Osteocyte (in vitro differentiated cells): Measurements from ENCODE around the gene TXNDC5. TPM values are rescaled to one million over a fixed set of nuclear protein-coding genes. Genes with fewer than 3 reads are reported as not detected.

Source experiments
- DNase-seq: peaks from one replicate; pipeline ENCODE4 v3.0.0; 2021; ENCODE audit warnings: mixed read lengths; ENCODE audit not compliant: unreplicated experiment; ENCODE audit errors: extremely low spot score
- H3K27ac Mint-ChIP-seq: one replicate; pipeline ENCODE4 v1.8.0; 2021; ENCODE audit warnings: mild to moderate bottlenecking, mixed read lengths; ENCODE audit not compliant: unreplicated experiment
- H3K27me3 Mint-ChIP-seq: one replicate; pipeline ENCODE4 v1.8.0; 2021; ENCODE audit warnings: mixed read lengths; ENCODE audit not compliant: unreplicated experiment
- H3K36me3 Mint-ChIP-seq: one replicate; pipeline ENCODE4 v1.8.0; 2021; ENCODE audit warnings: mixed read lengths; ENCODE audit not compliant: unreplicated experiment
- H3K4me1 Mint-ChIP-seq: one replicate; pipeline ENCODE4 v1.8.0; 2021; ENCODE audit warnings: mixed read lengths; ENCODE audit not compliant: unreplicated experiment
- H3K4me3 Mint-ChIP-seq: one replicate; pipeline ENCODE4 v1.8.0; 2021; ENCODE audit warnings: mild to moderate bottlenecking, moderate library complexity, mixed read lengths; ENCODE audit not compliant: unreplicated experiment
- H3K9me3 Mint-ChIP-seq: one replicate; pipeline ENCODE4 v1.8.0; 2021; ENCODE audit warnings: mixed read lengths; ENCODE audit not compliant: unreplicated experiment
- total RNA-seq: library from RNA; stranded (reverse); gene quantifications from 2 replicates; pipeline ENCODE4 v1.2.1, GENCODE V29; 2021
- TF ChIP-seq, protein P1 (sequence below): fragments of 200-600 bp; sonication (generic); IDR thresholded peaks from 2 replicates; pipeline ENCODE4 v1.5.0; 2021; ENCODE audit warnings: antibody characterized with exemption, mild to moderate bottlenecking, moderate library complexity

The TXNDC5 gene
- total RNA-seq, 1 donor from 2014 or later, result 148 TPM

DNA sequence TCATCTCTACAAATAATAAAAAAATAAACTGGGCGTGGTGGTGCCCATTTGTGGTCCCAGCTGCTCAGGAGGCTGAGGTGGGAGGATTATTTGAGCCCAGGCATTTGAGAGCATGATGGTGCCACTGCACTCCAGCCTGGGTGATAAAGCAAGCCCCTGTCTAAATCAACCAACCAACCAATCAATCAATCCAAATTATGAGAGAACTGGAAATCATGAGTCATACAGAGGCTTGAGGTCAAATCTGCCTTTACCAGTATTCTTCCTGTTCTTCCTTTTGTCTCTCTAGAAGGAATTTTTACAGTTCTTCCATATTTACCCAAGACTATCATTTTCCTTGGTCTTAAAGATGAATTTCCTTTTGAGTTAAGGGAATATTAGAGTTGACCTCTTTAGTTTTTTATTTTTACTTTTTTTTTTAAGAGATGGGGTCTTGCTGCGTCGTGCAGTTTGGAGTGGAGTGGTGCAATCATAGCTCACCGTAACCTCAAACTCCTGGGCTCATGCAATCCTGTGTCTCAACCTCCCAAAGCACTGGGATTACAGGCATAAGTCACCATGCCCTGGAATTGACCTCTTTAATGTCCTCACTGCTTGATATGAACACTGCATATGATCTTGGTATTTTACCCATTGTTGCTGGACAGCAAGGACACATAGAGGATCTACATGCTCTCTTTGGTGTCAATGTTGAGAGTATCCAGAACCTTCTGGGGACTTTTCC is 44.1 kb upstream of the TXNDC5 start:
- Mint-ChIP-seq H3K36me3 (no peaks in the 10 kb centered on the region), H3K27ac (no peak overlapping the region), H3K4me3 (no peak overlapping the region), H3K9me3 (peaks cover under 1% of the 10 kb centered on the region), H3K27me3 (no peaks in the 10 kb centered on the region), H3K4me1 (peaks cover 2% of the 10 kb centered on the region)
- TF ChIP-seq, protein P1, sequence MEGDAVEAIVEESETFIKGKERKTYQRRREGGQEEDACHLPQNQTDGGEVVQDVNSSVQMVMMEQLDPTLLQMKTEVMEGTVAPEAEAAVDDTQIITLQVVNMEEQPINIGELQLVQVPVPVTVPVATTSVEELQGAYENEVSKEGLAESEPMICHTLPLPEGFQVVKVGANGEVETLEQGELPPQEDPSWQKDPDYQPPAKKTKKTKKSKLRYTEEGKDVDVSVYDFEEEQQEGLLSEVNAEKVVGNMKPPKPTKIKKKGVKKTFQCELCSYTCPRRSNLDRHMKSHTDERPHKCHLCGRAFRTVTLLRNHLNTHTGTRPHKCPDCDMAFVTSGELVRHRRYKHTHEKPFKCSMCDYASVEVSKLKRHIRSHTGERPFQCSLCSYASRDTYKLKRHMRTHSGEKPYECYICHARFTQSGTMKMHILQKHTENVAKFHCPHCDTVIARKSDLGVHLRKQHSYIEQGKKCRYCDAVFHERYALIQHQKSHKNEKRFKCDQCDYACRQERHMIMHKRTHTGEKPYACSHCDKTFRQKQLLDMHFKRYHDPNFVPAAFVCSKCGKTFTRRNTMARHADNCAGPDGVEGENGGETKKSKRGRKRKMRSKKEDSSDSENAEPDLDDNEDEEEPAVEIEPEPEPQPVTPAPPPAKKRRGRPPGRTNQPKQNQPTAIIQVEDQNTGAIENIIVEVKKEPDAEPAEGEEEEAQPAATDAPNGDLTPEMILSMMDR, result no peak
- no peak for DNase-seq

DNA sequence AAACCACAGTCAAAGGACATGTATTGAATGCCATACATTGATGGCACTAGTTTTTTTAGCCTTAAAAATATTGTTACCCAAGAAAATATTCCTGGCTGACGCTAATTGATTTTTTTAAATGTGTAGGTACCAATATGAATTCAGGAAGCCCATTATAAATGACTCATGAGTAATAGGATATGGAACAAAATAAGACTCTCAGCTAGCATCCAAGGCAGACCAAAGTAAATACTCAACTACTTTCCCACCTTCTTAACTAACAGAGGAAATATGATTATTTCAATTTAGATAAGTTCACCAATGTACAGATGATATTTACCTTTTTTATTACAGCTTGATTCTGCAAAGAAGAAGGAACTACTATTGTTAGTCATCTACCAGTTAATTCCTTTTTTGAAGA is 43.2 kb upstream of the TXNDC5 start:
- Mint-ChIP-seq H3K27ac (no peak overlapping the region), H3K4me3 (no peak overlapping the region), H3K9me3 (peaks cover 8% of the 10 kb centered on the region), H3K4me1 (peaks cover 2% of the 10 kb centered on the region), H3K36me3 (peaks cover 2% of the 10 kb centered on the region), H3K27me3 (no peaks in the 10 kb centered on the region)
- TF ChIP-seq, protein P1, result no peak
- DNase-seq, result no peak

GRCh38 chr6:7939864-7940228 is 29.3 kb upstream of the TXNDC5 start:
- DNase-seq, result no peak
- Mint-ChIP-seq H3K36me3 (no peaks in the 10 kb centered on the region), H3K9me3 (no peaks in the 10 kb centered on the region), H3K4me3 (no peak overlapping the region), H3K27ac (no peak overlapping the region), H3K4me1 (no peaks in the 10 kb centered on the region), H3K27me3 (peaks cover 6% of the 10 kb centered on the region)
- TF ChIP-seq, protein P1, result no peak

GRCh38 chr6:7939184-7939863 is 28.7 kb upstream of the TXNDC5 start:
- DNase-seq, result no peak
- Mint-ChIP-seq H3K4me1 (no peaks in the 10 kb centered on the region), H3K27ac (no peak overlapping the region), H3K36me3 (no peaks in the 10 kb centered on the region), H3K4me3 (no peak overlapping the region), H3K9me3 (no peaks in the 10 kb centered on the region), H3K27me3 (peaks cover 8% of the 10 kb centered on the region)
- TF ChIP-seq, protein P1, result no peak

DNA sequence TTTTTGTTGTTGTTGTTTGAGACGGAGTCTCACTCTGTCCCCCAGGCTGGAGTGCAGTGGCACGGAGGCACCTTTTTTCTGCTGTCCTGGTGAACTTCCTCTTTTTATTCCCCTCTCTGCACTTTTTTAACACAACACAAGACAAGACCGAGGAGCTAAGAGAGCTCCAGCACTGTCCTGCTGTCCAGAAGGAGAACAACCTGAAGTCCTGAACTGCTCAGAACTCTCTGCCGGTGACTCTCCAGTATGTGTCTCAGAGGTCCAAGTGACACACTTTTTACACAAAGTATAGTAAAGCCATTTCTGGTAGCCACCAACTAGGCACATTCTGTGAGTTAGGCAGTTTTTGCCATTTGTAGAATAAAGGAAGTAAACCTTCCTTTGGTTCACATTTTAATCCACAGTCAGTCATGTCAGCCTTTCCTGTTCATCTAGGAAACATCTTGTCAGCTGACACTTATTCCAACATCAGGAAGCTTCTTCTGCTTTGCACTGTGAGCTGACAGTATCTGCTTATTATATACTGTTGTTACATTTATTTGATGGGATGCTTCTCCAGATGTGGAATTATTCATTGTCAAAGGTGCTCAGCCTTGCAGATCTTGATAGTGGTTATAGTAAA is 28.1 kb upstream of the TXNDC5 start:
- no peak overlapping the region for H3K4me3 Mint-ChIP-seq
- H3K36me3 Mint-ChIP-seq, result no peaks in the 10 kb centered on the region
- no peaks in the 10 kb centered on the region for H3K9me3 Mint-ChIP-seq
- no peak for DNase-seq
- H3K4me1 Mint-ChIP-seq, result no peaks in the 10 kb centered on the region
- peaks cover 13% of the 10 kb centered on the region for H3K27me3 Mint-ChIP-seq
- TF ChIP-seq, protein P1, result no peak
- H3K27ac Mint-ChIP-seq, result no peak overlapping the region
